Measurements from ENCODE around the gene CGB5. TPM values are rescaled to one million over a fixed set of nuclear protein-coding genes. Genes with fewer than 3 reads are reported as not detected.

Gene CGB5
- total and polyA plus RNA-seq, 9 of the 15 experiments (the other 6 are each of a cell fraction or from before 2014, with no cell fraction given) = not detected

- H2AFZ ChIP-seq (ENCODE audit: low read depth, low read length) = no peak overlapping the region
- no peak overlapping the region for H3K9ac ChIP-seq (ENCODE audit: insufficient read depth in 1 of 2, low read depth in 2 of 2, low read length in 2 of 2)
- no peak overlapping the region for H3K4me2 ChIP-seq (ENCODE audit: insufficient read depth, low read length)
- no peaks in the 10 kb centered on the region for H3K9me3 ChIP-seq (replicated peaks; ENCODE audit: control insufficient read depth, insufficient read depth, low read depth, low read length)
- H4K20me1 ChIP-seq (replicated peaks; ENCODE audit: control insufficient read depth, insufficient read depth, low read length) = no peaks in the 10 kb centered on the region
- ChIA-PET CTCF (ENCODE audit: low intra/inter-chr PET ratio) (no interaction called here), POLR2A (interaction anchor here (0.7 to 1.6 kb wide), 5 partner anchors 10 to 62 kb away, joined by 3 to 6 read pairs (median 3); no protein-coding TSS in a partner anchor)
- ATAC-seq (no peak), FAIRE-seq (no peak), DNase-seq (ENCODE audit: extremely low read depth in 1 of 4, low spot score in 3 of 4) (no peak)
- in situ Hi-C loops (cut with MboI) = no loop called here
- BruUV-seq (replicated peaks) = no TSS peak
- H3K27ac ChIP-seq (ENCODE audit: extremely low read depth, low read depth, low read length) = no peak overlapping the region
- peaks cover 9 to 35% of the 10 kb centered on the region in 2 experiments; a peak in 4 of 5 replicates for H3K4me1 ChIP-seq (replicated peaks in 1 of 2; ENCODE audit: control insufficient read depth in 2 of 2, insufficient read depth in 2 of 2, low read length in 2 of 2)
- no peak overlapping the region for H3K4me3 ChIP-seq
- peaks cover 17 to 42% of the 10 kb centered on the region in 2 experiments; a peak in 4 of 5 replicates for H3K27me3 ChIP-seq (ENCODE audit: control insufficient read depth in 2 of 2, insufficient read depth in 2 of 2, low read length in 2 of 2)
- no peaks in the 10 kb centered on the region for H3K9me1 ChIP-seq (ENCODE audit: control insufficient read depth, insufficient read depth, low read length)
- 36% methylated on average over 20 of the region's 21 CpGs for WGBS (ENCODE audit: insufficient coverage, low coverage, missing lambda C conversion rate)
- H3K79me2 ChIP-seq (ENCODE audit: control insufficient read depth, insufficient read depth, low read length) = no peaks in the 10 kb centered on the region
- H3K36me3 ChIP-seq (ENCODE audit: control insufficient read depth, insufficient read depth, low read length) = no peaks in the 10 kb centered on the region
- intact Hi-C loops (cut with micrococcal nuclease) = loop anchor here (5.0 kb wide), 1 partner anchor 283 kb away; no protein-coding TSS in a partner anchor
- TF ChIP-seq CC2D1A (IDR thresholded peaks at IDR 0.05) (no peak), TCF3 (CRISPR knock-in tag; IDR thresholded peaks at IDR 0.05) (no peak), E2F3 (CRISPR knock-in tag; IDR thresholded peaks at IDR 0.05) (no peak), FOXM1 (IDR thresholded peaks at IDR 0.05; ENCODE audit: low read depth) (no peak), FOXM1 (CRISPR knock-in tag; IDR thresholded peaks at IDR 0.05; ENCODE audit: low read depth) (no peak), RCOR1 (IDR thresholded peaks at IDR 0.05; ENCODE audit: borderline replicate concordance in 1 of 2, low read depth in 2 of 2, low read length in 2 of 2) (no peak), NELFE (IDR thresholded peaks at IDR 0.05; ENCODE audit: insufficient read depth, insufficient read length) (no peak), POLR2G (IDR thresholded peaks at IDR 0.05; ENCODE audit: low read depth, low read length) (no peak), GABPB1 (CRISPR knock-in tag; IDR thresholded peaks at IDR 0.05) (no peak)
- TF ChIP-seq, protein P1, sequence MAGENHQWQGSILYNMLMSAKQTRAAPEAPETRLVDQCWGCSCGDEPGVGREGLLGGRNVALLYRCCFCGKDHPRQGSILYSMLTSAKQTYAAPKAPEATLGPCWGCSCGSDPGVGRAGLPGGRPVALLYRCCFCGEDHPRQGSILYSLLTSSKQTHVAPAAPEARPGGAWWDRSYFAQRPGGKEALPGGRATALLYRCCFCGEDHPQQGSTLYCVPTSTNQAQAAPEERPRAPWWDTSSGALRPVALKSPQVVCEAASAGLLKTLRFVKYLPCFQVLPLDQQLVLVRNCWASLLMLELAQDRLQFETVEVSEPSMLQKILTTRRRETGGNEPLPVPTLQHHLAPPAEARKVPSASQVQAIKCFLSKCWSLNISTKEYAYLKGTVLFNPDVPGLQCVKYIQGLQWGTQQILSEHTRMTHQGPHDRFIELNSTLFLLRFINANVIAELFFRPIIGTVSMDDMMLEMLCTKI (IDR thresholded peaks at IDR 0.05; ENCODE audit: partially characterized antibody) = no peak
- TF ChIP-seq, protein P2, sequence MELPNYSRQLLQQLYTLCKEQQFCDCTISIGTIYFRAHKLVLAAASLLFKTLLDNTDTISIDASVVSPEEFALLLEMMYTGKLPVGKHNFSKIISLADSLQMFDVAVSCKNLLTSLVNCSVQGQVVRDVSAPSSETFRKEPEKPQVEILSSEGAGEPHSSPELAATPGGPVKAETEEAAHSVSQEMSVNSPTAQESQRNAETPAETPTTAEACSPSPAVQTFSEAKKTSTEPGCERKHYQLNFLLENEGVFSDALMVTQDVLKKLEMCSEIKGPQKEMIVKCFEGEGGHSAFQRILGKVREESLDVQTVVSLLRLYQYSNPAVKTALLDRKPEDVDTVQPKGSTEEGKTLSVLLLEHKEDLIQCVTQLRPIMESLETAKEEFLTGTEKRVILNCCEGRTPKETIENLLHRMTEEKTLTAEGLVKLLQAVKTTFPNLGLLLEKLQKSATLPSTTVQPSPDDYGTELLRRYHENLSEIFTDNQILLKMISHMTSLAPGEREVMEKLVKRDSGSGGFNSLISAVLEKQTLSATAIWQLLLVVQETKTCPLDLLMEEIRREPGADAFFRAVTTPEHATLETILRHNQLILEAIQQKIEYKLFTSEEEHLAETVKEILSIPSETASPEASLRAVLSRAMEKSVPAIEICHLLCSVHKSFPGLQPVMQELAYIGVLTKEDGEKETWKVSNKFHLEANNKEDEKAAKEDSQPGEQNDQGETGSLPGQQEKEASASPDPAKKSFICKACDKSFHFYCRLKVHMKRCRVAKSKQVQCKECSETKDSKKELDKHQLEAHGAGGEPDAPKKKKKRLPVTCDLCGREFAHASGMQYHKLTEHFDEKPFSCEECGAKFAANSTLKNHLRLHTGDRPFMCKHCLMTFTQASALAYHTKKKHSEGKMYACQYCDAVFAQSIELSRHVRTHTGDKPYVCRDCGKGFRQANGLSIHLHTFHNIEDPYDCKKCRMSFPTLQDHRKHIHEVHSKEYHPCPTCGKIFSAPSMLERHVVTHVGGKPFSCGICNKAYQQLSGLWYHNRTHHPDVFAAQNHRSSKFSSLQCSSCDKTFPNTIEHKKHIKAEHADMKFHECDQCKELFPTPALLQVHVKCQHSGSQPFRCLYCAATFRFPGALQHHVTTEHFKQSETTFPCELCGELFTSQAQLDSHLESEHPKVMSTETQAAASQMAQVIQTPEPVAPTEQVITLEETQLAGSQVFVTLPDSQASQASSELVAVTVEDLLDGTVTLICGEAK (IDR thresholded peaks at IDR 0.05) = no peak
- TF ChIP-seq, protein P2 (CRISPR knock-in tag; IDR thresholded peaks at IDR 0.05) = no peak
These were observed 26.8 kb downstream of the CGB5 start for GRCh38 chr19:49070416-49070815.

Measured in K562 (cell line).